GM19455 (cell line): ENCODE measurements around the gene FGF1.

Experiments
- ATAC-seq: cut with Tn5 transposase; IDR thresholded peaks from one replicate; pipeline ENCODE4 v1.9.1; 2021; ENCODE audit not compliant: unreplicated experiment

Gene FGF1

DNA sequence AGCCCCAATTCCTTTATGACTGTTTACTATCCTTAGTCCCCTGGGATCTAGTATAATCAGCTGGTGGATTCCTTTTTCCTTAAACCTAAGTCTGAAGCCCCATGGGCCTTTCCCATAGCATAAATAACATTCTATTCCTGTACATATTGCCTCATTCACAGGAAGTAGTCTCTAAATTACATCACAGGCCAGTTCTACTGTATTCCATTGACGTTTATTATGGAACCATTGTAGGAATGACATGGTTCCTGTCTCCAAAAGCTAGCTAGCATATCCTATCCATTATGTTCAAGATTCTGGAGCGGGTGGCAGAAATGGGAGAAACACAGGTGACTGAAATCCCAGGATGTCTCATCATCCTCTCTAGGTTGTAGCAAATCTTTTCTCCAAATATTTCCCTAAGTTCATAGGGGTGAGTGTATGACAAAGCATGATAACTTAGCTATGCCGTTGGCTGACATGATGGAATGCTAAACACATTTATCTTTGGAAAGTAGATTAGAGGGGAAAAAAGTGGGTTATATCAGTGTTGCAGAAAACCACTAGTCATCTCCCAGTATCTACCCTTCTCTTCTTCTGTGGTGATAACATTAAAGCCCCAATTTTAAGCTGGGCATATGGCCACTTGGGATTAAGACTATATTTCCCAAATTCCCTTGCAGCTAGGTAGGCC, 140.1 kb downstream of the FGF1 start:
- no peak for ATAC-seq

DNA sequence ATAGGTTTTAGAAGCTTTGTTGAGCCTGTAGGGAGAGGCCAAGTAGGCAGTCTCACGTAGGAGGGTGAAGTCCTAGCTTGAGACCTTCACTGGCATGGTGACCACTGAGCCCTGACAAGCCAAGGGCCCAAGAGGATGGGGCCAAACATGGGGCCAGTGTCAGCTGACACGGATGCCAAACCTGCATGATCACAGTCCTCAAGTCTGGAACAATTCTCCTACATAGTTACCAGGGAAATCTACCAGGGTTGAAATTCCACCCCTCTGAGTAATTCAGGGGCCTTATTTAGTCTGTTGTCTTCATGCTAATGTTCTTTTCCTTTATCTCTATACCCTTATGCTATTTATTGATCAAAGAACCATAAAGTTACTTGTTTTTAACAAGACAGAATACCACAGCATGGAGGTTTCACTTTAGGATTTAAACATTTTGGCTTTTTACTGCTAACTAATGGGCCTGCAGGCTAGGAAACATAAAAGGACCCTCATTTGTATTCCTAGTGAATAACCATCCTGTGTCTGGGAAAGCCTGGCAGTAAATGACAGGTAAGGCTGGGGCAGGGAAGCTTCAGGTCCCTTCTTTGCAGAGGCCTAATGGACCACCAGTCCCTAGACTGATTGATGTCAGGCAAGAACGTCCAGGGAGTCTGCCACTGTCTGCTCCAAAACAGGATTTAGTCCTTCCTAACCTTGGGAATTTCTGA, 140.8 kb downstream of the FGF1 start:
- ATAC-seq = no peak

DNA sequence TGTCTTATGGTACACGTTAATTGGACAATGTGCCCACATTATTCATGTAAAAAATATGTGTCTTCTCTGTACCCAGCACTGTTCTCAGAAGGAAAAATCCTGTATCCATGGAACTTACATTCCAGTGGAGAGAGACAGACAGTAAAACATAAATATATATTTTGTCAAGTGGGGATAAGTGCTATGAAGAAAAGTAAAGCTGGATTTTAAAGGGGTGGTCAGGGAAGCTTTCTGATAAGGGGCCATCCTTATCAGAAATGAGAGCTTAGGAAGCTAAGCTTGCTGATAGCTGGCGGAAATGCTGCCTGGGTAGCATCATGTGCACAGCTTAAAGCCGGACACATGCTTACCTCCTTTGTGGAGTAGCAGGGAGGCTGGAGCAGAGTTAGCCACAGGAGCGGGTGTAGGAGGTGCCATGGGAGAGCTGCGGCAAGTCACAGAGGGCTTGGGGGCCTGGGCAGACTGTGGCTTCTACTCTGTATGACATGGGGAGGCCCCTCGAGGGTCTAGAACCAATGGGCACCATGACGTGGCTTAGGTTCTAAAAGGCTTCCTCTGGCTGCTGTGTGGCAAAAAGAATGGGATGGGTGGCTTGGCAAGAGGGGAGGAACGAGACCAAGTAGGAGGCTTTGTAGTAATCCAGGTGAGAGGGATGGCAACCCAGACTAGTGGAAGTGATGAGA, 141.7 kb downstream of the FGF1 start:
- no peak for ATAC-seq

DNA sequence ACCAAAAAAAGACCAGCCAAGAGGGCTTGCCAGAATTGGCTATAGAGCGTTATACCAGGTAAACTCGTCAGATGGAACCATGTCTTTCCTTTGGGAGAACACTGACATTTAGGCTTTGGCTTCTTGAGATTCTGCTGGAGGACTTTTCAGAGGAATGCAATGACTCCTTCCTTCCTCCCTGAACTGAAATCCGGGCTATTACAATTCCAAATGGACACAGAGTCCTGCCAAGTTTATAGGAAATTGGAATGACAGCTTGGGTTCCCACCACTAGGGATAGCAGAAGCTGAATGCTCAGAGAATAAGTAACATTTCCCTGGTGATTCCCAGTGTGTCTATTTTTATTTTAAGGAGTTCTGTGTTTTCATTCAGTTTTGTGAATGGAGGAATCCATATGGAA, 143.0 kb downstream of the FGF1 start:
- ATAC-seq = no peak
